Vagina (tissue), 2 donors: ENCODE results near the gene ERC2. TPM values are rescaled to one million over a fixed set of nuclear protein-coding genes. Genes with fewer than 3 reads are reported as not detected.

Experiments used
- DNase-seq, 2 donors: peaks; one replicate each; pipeline ENCODE4 v3.0.0-alpha.2; 2017; ENCODE audit errors: extremely low spot score in 2 of 2
- H3K27ac ChIP-seq: fragments of 200-600 bp; sonication (generic); one replicate; pipeline ENCODE4 v1.5.1; 2019
- H3K27me3 ChIP-seq: fragments of 200-600 bp; sonication (generic); one replicate; pipeline ENCODE4 v1.5.1; 2019
- H3K36me3 ChIP-seq, 2 donors: fragments of 200-600 bp; sonication (generic); one replicate each; pipeline ENCODE4 v1.5.1; 2017 to 2019
- H3K4me1 ChIP-seq: fragments of 200-600 bp; sonication (generic); one replicate; pipeline ENCODE4 v1.5.1; 2019
- H3K4me3 ChIP-seq, 2 donors: fragments of 200-600 bp; sonication (generic); 1 replicate in 1 of 2; 2 replicates in 1 of 2; pipeline ENCODE4 v1.5.1; 2016 to 2019
- H3K9me3 ChIP-seq: fragments of 200-600 bp; sonication (generic); one replicate; pipeline ENCODE4 v1.5.1; 2019
- POLR2A ChIP-seq, 2 donors: fragments of 450-650 bp; IDR thresholded peaks; one replicate each; pipeline ENCODE4 v1.6.1; 2017; ENCODE audit warnings: antibody characterized with exemption in 2 of 2, mild to moderate bottlenecking in 2 of 2, moderate library complexity in 2 of 2
- POLR2AphosphoS5 ChIP-seq, 2 donors: sonication (generic); formaldehyde crosslinking; IDR thresholded peaks; one replicate each; pipeline ENCODE4 v1.9.0; 2017; ENCODE audit warnings: antibody characterized with exemption in 2 of 2, mild to moderate bottlenecking in 2 of 2, low read depth in 1 of 2; ENCODE audit not compliant: insufficient read depth in 1 of 2
- intact Hi-C: fragments of 100-400 bp; cut with DNase I; formaldehyde crosslinking; loops from one replicate; pipeline ENCODE4 v1.15.1; 2023
- total RNA-seq: library from RNA; depleted of rRNA; stranded (reverse); fragments of >200 nt; gene quantifications from one replicate; pipeline ENCODE4 v1.2.3, GENCODE V29; 2016
- TF ChIP-seq, protein P1 (sequence below), 3 experiments: fragments of 450-650 bp in 2 of 3; fragments of 200-600 bp in 1 of 3; sonication (generic) in 1 of 3; IDR thresholded peaks; one replicate each; pipeline ENCODE4 v1.5.1; 2017 to 2019; ENCODE audit warnings: antibody characterized with exemption in 3 of 3, mild to moderate bottlenecking in 2 of 3, moderate library complexity in 2 of 3

Gene ERC2
- total RNA-seq, 1 donor from 2014 or later: 1.2 TPM

- intact Hi-C loops: no loop called here
- Histone ChIP-seq H3K4me3 (no peak overlapping the region), H3K27me3 (no peaks in the 10 kb centered on the region), H3K36me3 (no peaks in the 10 kb centered on the region), H3K27ac (no peak overlapping the region), H3K4me1 (no peaks in the 10 kb centered on the region), H3K9me3 (no peaks in the 10 kb centered on the region)
- TF ChIP-seq POLR2A (IDR thresholded peaks at IDR 0.05): no peak
- TF ChIP-seq POLR2AphosphoS5 (IDR thresholded peaks at IDR 0.05; ENCODE audit: insufficient read depth in 1 of 2, low read depth in 1 of 2): no peak
- TF ChIP-seq, protein P1, sequence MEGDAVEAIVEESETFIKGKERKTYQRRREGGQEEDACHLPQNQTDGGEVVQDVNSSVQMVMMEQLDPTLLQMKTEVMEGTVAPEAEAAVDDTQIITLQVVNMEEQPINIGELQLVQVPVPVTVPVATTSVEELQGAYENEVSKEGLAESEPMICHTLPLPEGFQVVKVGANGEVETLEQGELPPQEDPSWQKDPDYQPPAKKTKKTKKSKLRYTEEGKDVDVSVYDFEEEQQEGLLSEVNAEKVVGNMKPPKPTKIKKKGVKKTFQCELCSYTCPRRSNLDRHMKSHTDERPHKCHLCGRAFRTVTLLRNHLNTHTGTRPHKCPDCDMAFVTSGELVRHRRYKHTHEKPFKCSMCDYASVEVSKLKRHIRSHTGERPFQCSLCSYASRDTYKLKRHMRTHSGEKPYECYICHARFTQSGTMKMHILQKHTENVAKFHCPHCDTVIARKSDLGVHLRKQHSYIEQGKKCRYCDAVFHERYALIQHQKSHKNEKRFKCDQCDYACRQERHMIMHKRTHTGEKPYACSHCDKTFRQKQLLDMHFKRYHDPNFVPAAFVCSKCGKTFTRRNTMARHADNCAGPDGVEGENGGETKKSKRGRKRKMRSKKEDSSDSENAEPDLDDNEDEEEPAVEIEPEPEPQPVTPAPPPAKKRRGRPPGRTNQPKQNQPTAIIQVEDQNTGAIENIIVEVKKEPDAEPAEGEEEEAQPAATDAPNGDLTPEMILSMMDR (IDR thresholded peaks at IDR 0.05): no peak
- DNase-seq: no peak
Observed at GRCh38 chr3:55807210-55807609, 661.1 kb downstream of the ERC2 start.

DNA sequence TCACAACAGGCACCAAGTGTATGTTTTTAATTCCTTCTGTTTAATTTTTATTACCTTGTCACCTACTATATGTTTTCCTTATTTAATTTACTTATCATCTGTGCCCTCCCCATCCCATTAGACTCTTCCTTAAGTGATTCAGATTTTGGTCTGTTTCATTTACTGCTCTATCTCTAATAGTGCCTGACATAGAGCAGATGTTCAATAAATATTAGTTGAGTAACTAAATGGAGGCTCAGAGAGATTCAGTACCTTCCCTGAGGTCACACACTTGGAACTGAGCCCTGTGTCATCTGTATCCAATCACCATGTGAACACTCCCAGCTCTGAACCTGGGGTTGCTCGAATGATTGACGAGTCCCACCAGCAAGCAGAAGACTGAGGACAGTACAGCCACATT, 663.1 kb downstream of the ERC2 start:
- Histone ChIP-seq H3K36me3 (no peaks in the 10 kb centered on the region), H3K4me1 (no peaks in the 10 kb centered on the region), H3K9me3 (no peaks in the 10 kb centered on the region), H3K27ac (no peak overlapping the region), H3K27me3 (no peaks in the 10 kb centered on the region), H3K4me3 (no peak overlapping the region)
- intact Hi-C loops: no loop called here
- TF ChIP-seq POLR2A (IDR thresholded peaks at IDR 0.05) (no peak), POLR2AphosphoS5 (IDR thresholded peaks at IDR 0.05; ENCODE audit: insufficient read depth in 1 of 2, low read depth in 1 of 2) (no peak)
- TF ChIP-seq, protein P1 (IDR thresholded peaks at IDR 0.05): no peak
- DNase-seq: no peak

DNA sequence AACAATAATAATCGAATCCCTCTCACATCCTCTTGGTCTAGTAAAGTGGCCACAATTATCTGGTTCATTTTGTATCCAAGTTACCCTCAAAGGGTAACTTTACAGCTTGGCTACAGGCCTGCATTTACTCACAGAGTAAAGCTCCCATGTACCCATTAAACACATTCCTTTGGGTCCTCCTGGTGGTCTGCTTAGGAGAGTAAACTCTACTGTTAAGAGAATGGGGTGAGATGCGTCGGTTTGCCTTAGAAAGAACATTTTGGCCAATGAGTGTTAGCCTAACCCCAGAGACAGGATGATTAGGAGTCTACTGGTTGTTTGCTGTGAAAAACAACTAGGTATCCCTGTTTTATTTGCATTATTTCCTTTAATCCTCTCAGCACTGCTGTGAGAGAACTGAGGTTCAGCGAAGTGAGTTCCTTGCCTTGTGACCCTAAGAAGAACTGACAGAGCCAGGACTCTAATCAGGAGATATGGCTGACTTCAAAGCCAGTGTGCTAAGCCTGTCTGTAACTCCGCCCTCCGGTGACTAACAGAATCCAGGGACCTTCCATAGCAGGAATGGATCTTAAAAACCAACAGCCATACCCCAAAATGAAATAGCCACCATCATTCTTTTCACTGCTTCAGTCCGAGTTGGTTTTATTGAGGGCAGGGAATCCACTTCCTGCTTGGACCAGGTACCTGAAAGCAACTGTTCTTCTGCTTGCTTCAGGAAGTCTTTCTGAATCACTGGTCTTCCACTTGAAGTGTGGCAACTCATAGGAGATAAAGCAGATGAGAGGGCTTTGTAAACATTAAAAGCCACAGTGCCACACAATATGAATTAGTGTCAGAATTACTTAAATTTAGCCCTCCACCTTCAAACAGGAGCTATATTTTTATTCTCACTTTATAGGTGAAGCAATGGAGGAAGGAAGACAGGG, 663.8 kb downstream of the ERC2 start:
- intact Hi-C loops: no loop called here
- no peaks in the 10 kb centered on the region for H3K27me3 ChIP-seq
- H3K4me1 ChIP-seq: no peaks in the 10 kb centered on the region
- H3K27ac ChIP-seq: no peak overlapping the region
- H3K9me3 ChIP-seq: no peaks in the 10 kb centered on the region
- DNase-seq: no peak
- TF ChIP-seq POLR2A (IDR thresholded peaks at IDR 0.05) (no peak), POLR2AphosphoS5 (IDR thresholded peaks at IDR 0.05; ENCODE audit: insufficient read depth in 1 of 2, low read depth in 1 of 2) (no peak)
- TF ChIP-seq, protein P1 (IDR thresholded peaks at IDR 0.05): no peak
- no peaks in the 10 kb centered on the region for H3K36me3 ChIP-seq
- no peak overlapping the region for H3K4me3 ChIP-seq

DNA sequence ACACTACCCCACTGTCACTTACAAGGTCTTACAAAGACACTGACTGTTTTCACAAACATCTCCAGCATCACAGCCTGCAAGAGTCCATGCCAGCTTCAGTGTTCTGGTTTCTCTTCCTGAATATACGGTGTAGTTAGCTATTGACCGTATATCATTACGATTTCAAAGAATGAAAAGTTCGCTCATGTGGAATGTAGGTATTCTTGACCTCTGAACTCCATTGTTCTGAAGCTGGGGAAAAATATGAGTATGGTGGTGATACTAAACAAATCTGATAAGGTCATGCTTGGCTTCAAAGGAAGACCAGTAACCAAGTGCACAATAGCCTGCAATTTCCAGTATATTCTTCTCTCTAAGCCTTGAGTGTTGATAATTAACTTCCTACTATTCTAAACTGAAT, 665.5 kb downstream of the ERC2 start:
- H3K4me1 ChIP-seq: no peaks in the 10 kb centered on the region
- H3K27me3 ChIP-seq: no peaks in the 10 kb centered on the region
- no peaks in the 10 kb centered on the region for H3K9me3 ChIP-seq
- H3K27ac ChIP-seq: no peak overlapping the region
- intact Hi-C loops: no loop called here
- no peak for TF ChIP-seq POLR2AphosphoS5 (IDR thresholded peaks at IDR 0.05; ENCODE audit: insufficient read depth in 1 of 2, low read depth in 1 of 2)
- no peak for TF ChIP-seq POLR2A (IDR thresholded peaks at IDR 0.05)
- TF ChIP-seq, protein P1 (IDR thresholded peaks at IDR 0.05): no peak
- no peaks in the 10 kb centered on the region for H3K36me3 ChIP-seq
- no peak overlapping the region for H3K4me3 ChIP-seq
- no peak for DNase-seq

DNA sequence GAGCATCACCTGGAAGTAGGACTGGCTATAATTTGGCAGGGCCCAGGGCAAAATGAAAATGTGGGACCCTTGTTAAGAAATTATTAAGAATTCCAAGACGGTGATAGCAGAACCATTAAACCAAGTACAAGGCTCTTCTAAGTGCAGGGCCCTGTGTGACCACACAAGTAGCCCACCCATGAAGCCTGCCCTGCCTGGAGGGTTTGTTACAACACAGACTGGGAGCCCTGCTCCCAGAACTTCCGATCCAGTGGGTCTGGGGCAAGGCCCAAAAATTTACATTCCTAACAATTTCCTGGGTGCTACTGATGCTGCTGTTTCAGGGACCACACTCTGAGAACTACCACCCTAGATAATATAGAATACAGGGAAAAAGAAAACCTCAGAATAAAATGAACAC, 666.6 kb downstream of the ERC2 start:
- H3K27ac ChIP-seq: no peak overlapping the region
- H3K36me3 ChIP-seq: no peaks in the 10 kb centered on the region
- no peak overlapping the region for H3K4me3 ChIP-seq
- TF ChIP-seq, protein P1 (IDR thresholded peaks at IDR 0.05): no peak
- TF ChIP-seq POLR2AphosphoS5 (IDR thresholded peaks at IDR 0.05; ENCODE audit: insufficient read depth in 1 of 2, low read depth in 1 of 2): no peak
- TF ChIP-seq POLR2A (IDR thresholded peaks at IDR 0.05): no peak
- no peaks in the 10 kb centered on the region for H3K9me3 ChIP-seq
- H3K4me1 ChIP-seq: no peaks in the 10 kb centered on the region
- no peak for DNase-seq
- intact Hi-C loops: no loop called here
- H3K27me3 ChIP-seq: no peaks in the 10 kb centered on the region
